ENCODE measurements around the gene OTUB1. TPM values are rescaled to one million over a fixed set of nuclear protein-coding genes. Genes with fewer than 3 reads are reported as not detected.

Gene OTUB1
- total and polyA plus RNA-seq, 2 of the 13 experiments (the other 11 are each of a cell fraction or from before 2014, with no cell fraction given): 58.8 to 130 TPM

DNA sequence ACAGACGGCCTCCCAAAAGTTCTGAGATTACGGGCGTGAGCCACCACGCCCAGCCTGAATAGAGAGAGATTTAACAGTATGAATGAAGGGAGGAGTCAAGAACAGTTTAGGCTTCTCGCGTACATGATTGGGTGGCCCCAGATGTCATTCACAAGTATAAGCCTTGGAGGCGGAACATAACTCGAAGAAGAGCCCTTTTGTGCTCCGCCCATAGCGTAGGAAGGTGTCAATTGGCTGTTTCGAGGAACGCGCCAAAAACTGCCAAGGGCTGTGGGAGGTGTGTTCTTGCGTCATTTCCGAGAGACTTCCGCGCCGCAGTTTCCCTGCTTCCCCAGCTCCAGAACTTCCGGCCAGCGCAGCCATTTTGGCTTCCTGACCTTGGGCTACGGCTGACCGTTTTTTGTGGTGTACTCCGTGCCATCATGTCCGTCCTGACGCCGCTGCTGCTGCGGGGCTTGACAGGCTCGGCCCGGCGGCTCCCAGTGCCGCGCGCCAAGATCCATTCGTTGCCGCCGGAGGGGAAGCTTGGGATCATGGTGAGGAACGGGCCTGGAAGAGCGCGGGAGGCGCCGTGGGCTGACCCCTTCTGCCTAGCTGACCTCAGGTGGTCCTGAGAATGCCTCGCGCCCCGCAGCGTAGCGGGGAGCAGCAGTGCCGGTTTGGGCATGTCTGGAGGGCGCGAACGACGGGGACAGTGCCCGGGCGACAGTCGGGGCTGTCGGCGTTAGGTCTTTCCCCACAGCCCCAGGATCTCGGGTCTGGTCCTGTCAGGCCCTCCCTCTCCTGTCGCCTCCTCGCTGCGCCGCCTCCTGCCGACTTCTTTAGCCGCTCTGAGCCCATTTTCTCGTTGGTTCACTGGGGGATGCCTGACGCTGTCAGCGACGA, 11.7 kb upstream of the OTUB1 start, which contains the start of gene COX8A (continued):
- TF ChIP-seq ARID3A (IDR thresholded peaks at IDR 0.05; ENCODE audit: low read depth, low read length): no peak
- TF ChIP-seq EZH2 (conservative IDR thresholded peaks at IDR 0.05; ENCODE audit: low read depth, low read length): no peak
- TF ChIP-seq BORCS8-MEF2B (CRISPR knock-in tag; IDR thresholded peaks at IDR 0.05): peak; percentile 62
- no peak; the same call in 1 of the 2 replicates for TF ChIP-seq ZNF816 (CRISPR knock-in tag; IDR thresholded peaks at IDR 0.05; ENCODE audit: borderline replicate concordance)
- TF ChIP-seq HNRNPUL1 (IDR thresholded peaks at IDR 0.05; ENCODE audit: low read depth, low read length): no peak
- no peak for TF ChIP-seq AKAP8 (CRISPR knock-in tag; IDR thresholded peaks at IDR 0.05)
- no peak for TF ChIP-seq KDM1A (CRISPR knock-in tag; IDR thresholded peaks at IDR 0.05)
- peak; percentile 38 for TF ChIP-seq RXRB (CRISPR knock-in tag; IDR thresholded peaks at IDR 0.05; ENCODE audit: borderline replicate concordance)
- TF ChIP-seq ARNTL (CRISPR knock-in tag; IDR thresholded peaks at IDR 0.05): peak; percentile 51
- TF ChIP-seq GTF3A (CRISPR knock-in tag; conservative IDR thresholded peaks at IDR 0.05): no peak
- peak; percentile 78 to 88 for TF ChIP-seq POLR2A (IDR thresholded peaks at IDR 0.05; ENCODE audit: insufficient read depth in 1 of 2, low read depth in 2 of 2, low read length in 2 of 2)
- 0 out of 2 replicates have a peak, but pooled peaks have one; percentile 22 for TF ChIP-seq ZNF619 (CRISPR knock-in tag; IDR thresholded peaks at IDR 0.05)
- TF ChIP-seq ADNP (CRISPR knock-in tag; IDR thresholded peaks at IDR 0.05): no peak
- TF ChIP-seq FOXC1 (CRISPR knock-in tag; IDR thresholded peaks at IDR 0.05; ENCODE audit: borderline replicate concordance): no peak
- no peak for TF ChIP-seq NR3C1 (CRISPR knock-in tag; IDR thresholded peaks at IDR 0.05)
- no peak; the same call in 1 of the 2 replicates for TF ChIP-seq SAFB2 (CRISPR knock-in tag; IDR thresholded peaks at IDR 0.05; ENCODE audit: borderline replicate concordance, low read depth)
- 0 out of 2 replicates have a peak, but pooled peaks have one; percentile 19 for TF ChIP-seq ZBTB20 (CRISPR knock-in tag; IDR thresholded peaks at IDR 0.05; ENCODE audit: borderline replicate concordance, low read depth)
- no peak for TF ChIP-seq ZNF580 (CRISPR knock-in tag; IDR thresholded peaks at IDR 0.05; ENCODE audit: borderline replicate concordance, low read depth)
- peak; percentile 88 for TF ChIP-seq GABPA (IDR thresholded peaks at IDR 0.05; ENCODE audit: low read depth, low read length)
- TF ChIP-seq GABPA (CRISPR knock-in tag; IDR thresholded peaks at IDR 0.05; ENCODE audit: low read depth): peak; percentile 99
- TF ChIP-seq CTCF (CRISPR knock-in tag; IDR thresholded peaks at IDR 0.05): peak; percentile 33
- TF ChIP-seq ZNF850 (CRISPR knock-in tag; conservative IDR thresholded peaks at IDR 0.05): no peak
- no peak for TF ChIP-seq ZNF644 (CRISPR knock-in tag; IDR thresholded peaks at IDR 0.05; ENCODE audit: low read depth)
- TF ChIP-seq ZNF20 (CRISPR knock-in tag; IDR thresholded peaks at IDR 0.05): no peak
- TF ChIP-seq SALL2 (CRISPR knock-in tag; IDR thresholded peaks at IDR 0.05): peak; percentile 52; the same call in 1 of the 2 replicates
